ENCODE measurements around the gene STEAP1B.

DNA sequence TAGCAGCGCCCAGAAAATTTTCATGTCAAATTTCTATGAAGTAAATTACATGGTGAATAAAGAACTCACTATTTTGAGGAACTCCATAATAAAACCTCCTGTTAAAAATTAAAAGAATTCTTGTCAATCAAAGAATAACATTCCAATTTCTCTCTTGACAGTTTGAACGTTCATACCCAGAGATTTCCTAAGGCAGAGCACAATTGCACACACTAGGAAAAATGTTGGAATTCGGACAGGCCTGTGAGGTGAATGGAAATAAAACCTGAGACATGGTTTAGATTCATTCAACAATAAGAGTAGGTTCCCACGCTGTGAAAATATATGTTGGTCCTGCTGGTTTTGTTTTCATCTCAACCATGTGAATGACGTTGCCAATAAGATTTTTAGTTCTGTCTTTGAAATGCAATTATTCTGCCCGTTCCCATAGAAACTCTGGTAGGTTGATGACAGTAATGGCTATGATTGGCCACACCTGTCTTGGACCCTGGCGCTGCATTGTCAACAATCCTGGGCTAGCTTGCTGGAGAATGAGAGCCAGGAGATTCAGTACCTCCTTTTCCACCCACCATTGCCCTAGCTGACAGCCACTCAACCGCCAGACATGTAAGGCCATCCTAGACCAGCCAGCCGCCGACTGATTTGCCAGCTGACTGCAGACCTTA is 99.7 kb downstream of the STEAP1B start:
- TF ChIP-seq, protein P1, sequence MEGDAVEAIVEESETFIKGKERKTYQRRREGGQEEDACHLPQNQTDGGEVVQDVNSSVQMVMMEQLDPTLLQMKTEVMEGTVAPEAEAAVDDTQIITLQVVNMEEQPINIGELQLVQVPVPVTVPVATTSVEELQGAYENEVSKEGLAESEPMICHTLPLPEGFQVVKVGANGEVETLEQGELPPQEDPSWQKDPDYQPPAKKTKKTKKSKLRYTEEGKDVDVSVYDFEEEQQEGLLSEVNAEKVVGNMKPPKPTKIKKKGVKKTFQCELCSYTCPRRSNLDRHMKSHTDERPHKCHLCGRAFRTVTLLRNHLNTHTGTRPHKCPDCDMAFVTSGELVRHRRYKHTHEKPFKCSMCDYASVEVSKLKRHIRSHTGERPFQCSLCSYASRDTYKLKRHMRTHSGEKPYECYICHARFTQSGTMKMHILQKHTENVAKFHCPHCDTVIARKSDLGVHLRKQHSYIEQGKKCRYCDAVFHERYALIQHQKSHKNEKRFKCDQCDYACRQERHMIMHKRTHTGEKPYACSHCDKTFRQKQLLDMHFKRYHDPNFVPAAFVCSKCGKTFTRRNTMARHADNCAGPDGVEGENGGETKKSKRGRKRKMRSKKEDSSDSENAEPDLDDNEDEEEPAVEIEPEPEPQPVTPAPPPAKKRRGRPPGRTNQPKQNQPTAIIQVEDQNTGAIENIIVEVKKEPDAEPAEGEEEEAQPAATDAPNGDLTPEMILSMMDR (conservative IDR thresholded peaks at IDR 0.05; ENCODE audit: low read length), result no peak
- TF ChIP-seq EZH2phosphoT487 (IDR thresholded peaks at IDR 0.05; ENCODE audit: borderline replicate concordance), result no peak
